GM19467 (cell line): ENCODE data around the gene ECM1.
A peak's percentile ranks its signal among the peaks of the same experiment; 100 is the strongest.

Experiments
- ATAC-seq: cut with Tn5 transposase; IDR thresholded peaks from one replicate; pipeline ENCODE4 v1.9.1; 2021; ENCODE audit warnings: mild to moderate bottlenecking, moderate library complexity; ENCODE audit not compliant: unreplicated experiment

ECM1 gene

DNA sequence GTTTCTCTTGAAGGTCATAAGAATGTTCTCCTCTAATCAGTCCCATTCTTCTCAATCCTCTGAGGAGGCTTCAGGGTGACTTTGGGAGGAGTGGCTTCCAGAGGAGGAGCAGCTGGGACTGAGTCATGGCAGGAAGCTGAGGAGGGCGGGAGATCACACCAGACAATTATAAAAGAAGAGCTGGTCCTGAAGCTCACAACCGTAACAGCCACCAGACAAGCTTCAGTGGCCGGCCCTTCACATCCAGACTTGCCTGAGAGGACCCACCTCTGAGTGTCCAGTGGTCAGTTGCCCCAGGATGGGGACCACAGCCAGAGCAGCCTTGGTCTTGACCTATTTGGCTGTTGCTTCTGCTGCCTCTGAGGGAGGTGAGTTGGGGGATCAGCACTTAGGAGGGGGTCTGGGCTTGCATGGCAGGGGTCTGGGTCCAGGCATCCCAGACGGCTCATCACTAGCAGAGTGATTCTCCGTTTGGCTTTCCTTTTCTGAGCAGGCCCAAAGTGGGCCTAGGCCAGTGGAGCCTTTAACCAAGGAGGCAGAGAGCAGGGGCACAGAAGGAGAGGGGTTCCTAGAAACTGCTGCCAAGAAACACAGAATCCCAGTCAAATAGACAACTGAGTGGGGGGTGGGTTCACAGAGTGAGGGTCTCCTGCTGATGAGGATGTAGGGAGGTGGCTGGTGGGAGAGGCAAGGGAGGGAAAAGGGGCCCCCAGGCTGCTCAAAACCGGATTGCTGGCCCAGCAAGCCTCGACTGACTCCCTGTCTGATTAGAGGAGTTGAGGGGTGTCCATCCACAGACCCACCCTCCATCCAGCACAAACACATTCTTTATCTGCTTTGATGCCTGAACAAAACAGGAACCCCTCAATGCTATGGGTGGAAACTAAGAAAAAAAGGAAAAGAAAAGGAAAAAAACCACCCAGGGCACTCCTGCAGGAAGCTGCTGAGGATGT lies at the start of gene ECM1:
TSS of gene ECM1 (plus strand) at position 198 of the 953 bp plus-strand sequence. CDS start at position 299, 101 bp downstream.
- no peak for ATAC-seq

DNA sequence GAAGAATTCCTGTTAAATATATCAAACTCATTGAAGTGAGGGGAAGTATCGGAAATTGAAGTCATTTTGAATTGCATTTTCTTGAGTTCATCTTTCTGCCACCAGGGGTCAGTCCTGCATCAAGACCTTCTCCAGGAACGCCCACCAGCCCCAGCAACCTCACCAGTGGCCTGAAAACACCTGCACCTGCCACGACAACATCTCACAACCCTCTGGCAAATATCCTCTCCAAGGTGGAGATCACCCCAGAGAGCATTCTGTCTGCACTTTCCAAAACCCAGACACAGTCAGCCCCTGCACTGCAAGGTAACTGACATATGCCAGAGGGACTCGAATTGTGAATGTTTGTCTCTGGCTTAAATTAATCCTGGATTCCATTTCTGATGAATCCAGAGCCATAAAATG lies 43.5 kb upstream of the ECM1 start:
- ATAC-seq = no peak

DNA sequence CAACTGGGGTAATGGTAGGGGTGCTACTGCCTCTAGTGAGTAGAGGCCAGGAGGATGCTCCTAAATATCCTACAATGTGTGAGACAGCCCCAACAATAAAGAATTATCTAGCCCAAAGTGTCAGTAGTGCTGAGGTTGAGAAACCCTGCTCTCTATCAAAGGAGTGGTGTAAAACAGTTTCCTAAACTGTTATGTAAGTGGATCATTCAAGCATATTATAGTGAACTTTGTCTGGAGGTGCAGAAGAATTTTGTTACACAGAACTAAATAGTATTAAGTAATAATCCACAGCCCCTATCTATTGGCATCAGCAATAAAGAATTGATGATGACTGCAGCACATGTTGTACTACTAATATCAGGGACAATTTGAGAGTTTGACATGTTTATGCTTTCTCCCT lies 40.9 kb upstream of the ECM1 start:
- no peak for ATAC-seq

DNA sequence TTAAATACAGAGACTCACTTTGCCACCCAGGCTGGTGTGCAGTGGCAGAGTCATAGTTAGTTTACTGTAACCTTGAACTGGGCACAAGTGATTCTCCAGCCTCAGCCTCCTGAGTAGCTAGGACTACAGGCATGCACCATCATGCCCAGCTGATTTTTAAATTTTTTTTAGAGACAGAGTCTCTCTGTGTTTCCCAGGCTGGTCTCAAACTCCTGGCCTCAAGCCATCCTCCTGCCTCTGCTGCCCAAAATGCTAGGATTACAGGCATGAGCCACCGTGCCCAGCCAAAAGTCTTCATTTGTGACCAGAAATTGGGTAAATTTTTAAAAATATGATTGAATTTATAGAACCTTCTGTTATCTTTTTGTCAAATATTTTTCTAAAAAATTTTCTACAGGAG lies 38.6 kb upstream of the ECM1 start:
- ATAC-seq = no peak

DNA sequence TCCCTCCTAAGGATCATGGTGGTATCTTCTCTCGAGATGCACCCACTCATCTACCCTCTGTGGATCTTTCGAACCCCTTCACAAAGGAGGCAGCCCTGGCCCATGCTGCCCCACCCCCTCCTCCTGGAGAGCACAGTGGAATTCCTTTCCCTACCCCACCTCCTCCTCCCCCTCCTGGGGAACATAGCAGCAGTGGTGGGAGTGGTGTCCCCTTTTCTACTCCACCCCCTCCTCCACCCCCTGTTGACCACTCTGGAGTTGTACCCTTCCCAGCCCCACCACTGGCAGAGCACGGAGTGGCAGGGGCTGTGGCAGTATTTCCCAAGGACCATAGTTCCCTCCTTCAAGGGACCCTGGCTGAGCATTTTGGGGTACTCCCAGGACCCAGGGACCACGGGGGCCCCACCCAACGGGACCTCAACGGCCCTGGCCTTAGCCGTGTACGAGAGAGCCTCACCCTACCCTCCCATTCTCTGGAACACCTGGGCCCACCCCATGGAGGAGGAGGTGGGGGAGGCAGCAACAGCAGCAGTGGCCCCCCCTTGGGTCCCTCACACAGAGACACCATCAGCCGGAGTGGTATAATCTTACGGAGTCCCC lies 35.2 kb upstream of the ECM1 start:
- ATAC-seq = no peak

DNA sequence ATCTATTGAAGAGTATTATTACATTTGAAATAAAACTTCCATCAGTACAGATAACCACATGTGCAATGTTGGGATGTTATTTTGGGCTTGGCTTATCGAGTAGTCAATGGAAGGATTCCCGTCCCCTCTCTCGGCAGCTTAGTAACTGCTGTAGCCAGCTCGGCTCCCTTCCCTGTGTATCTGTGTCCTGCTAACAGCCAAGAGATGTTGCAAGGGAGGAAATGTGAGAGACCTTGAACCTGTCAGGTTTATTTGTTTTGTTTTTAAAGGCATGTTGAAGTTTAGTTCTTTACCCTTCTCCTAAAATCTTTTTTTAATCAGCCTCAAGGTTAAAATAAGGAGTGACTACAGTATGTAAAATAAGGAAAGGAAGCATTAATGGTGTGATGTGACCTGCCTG lies 34.2 kb upstream of the ECM1 start:
- ATAC-seq = no peak

DNA sequence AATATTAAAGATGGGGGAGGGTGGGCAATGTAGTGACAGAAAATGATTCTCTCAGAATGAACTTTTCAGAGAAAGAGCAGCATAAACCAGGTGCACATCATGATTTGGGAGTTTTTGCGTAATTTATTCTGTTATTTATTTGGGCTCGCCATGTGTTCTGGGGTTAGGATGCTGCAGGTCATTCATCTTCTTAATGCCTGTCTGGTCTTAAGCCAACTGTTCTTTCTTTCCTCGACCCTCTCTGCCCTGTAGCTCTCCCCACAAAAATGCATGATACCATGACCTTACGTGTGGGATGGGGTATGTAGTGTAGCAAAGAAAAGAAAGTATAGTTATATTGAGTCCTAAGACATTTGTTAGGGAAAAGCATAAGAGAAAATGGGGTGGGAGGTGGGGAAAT lies 33.0 kb upstream of the ECM1 start:
- ATAC-seq = no peak

DNA sequence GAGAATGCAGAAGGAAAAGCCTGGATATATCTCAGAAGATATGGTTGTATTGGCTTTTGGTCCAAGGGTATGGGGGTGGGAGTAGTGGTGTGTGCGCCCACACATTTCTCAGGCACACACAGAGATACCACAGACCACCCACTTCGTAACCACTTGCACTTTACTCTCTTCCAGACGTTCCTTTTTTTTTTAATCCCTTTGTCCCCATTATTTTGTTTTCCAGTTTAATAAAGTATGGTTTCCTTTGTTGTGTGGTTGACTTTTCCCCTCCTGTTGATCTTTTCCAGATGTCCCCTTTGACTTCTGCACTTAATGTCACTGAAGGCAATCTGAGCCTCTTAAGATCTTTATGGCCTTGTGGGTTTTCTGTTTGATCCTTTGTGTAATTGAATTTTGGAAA lies 31.2 kb upstream of the ECM1 start:
- no peak for ATAC-seq

DNA sequence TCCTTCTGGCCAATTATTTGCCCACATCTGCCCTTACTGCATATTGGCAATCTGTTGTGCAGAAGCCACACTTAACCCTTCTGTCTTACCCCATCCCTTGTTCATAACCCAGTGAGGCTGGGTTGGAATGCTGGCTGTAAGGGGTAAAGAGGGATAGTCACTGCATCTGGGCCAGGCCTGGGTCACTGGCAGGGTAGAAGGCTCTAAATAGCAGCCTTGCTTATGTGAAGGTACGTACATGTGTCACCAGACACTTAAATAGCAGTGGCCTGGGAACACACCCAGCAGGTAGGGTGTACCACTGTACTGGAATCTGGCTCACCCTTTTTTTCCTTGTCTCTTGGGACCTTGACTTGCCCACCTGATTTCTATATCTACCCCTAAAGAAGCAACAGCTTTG lies 30.6 kb upstream of the ECM1 start:
- no peak for ATAC-seq

DNA sequence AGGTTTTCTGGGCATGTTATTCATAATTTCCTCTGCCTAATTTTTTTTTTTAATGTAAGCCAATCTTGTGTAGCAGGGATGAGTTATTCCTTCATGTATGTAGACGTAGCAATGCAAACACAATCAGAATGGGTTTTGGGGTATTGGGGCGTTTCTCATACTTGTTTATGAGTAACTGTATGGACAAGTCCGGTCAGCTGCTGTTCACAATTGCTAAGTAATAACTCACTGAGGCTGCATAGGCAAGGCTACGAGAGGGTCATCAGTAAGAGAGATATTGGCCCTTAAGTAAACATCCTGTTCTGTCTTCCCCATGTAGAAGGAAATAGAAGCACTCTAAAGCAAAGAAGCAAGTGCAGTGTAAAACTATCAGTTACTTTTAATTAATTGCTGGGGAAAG lies 30.2 kb upstream of the ECM1 start:
- ATAC-seq = no peak

DNA sequence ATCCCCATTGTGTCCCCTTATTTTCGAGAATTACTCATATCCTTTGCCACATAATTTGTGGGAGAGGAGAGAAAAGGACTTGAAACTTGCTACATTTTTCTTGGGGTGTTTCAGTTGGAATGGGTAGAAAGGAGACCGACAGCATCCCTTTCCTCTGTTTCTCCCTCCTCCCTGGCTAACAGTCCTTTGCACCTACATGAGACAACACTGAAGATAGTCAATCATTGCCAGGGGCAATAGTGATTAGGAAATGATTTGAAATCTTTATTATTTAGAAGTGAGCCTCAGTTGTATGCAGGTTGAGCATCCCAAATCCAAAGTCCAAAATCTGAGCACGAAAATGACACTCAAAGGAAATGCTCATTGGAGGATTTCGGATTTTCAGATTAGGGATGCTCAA lies 28.5 kb upstream of the ECM1 start:
- no peak for ATAC-seq

DNA sequence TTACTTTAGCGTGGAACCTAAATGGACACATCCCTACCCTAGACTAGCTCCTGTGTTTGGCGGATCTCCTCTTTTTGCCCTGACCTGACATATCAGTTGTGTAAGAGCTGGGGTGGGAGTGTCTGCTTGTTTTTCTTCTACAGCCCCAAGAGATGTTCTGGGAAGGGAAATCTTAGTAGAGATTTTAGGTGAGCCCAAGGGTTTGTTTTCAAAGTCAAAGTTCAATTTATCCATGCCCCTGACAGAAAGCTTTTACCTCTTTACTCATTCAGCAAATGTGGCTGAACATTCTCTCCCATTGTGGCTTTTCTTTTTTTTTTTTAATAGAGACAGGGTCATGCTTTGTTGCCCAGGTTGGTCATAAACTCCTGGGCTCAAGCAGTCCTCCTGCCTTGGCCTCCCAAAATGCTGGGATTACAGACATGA lies 28.0 kb upstream of the ECM1 start:
- no peak for ATAC-seq

DNA sequence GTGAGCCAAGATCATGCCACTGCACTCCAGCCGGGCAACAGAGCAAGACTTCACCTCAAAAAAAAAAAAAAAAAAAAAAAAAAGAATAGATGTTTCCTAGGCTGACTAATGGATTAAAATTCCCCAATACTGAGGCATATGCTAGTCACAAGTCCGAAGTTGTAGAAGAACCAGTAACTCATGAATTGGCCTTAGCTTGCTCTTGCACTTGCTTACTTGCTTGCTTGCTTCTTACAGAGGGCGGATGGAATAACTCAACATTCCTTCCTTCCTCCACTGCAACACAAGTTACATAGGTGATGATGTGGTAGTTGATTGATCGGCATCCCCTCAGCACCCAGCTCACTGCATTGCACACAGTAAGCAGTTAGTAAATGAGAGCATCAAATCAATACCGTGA lies 23.5 kb upstream of the ECM1 start:
- ATAC-seq = no peak

DNA sequence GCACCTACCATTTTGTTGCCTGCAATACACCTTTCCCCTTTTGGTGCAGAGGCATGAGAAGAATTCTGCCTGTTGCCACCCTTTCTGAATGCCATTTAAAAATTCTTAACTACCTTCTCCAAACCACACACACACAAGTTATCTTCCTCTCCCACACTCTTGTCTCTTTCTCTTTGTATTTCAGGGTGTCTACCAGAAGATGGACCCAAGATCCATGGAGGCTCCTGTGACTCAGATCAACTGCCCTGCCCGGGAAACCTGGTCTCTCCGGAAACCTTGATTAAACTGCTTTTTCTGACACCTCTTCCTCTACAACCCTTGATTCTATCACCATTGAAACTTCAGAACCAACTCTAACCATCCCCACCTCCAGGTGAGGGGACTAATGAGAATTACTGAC lies 23.0 kb upstream of the ECM1 start:
- ATAC-seq = no peak

DNA sequence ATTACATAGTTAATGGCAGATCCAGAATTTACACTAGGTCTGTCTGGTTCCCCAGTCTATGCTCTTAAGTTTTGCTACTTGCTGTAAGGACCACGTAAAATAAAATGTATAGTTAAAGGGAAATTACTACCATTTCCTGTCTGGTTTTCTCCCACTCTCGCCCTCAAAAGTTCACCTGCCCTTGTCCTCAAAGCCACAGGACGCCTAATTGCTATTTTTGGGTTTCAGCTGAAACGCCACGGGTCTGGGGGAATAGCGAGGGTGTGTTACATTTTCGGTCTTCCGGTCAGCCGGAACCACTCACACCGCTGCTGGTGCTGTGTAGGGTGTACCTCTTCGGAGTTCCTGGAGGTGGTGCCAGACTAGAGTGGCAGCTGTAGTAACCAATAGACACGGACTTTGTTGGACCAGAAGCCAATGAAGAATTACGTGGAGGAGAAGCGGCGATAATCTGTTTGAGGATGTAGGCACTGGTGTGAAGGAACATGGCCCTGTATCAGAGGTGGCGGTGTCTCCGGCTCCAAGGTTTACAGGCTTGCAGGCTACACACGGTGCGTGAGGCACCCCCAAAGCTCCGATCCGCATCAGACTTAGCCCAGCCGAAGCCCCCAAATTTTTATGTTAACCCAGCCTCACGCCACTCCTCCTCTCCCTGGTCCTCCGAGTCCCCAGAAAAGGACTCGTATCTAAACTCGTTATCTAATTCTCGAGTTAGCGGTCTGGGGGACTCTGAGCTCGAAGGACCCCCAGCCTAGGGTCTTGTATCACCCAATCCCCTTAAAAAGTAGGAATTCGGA lies 20.7 kb upstream of the ECM1 start, which contains the start of gene TARS2:
TSS of gene TARS2 (plus strand) at position 454 of the 797 bp plus-strand sequence. CDS start at position 486, 32 bp downstream.
- ATAC-seq = peak; percentile 99

DNA sequence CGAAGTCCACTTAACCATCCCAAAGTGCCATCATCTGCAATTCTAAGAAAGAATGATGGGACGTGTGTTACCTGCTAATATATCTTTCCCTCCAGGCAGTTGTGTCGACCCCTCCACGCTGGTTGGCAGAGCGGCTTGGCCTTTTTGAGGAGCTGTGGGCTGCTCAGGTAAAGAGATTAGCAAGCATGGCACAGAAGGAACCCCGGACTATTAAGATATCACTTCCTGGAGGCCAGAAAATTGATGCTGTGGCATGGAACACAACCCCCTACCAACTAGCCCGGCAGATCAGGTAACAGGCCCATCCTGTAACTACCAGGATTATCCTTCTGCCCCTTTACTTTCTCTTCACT lies 20.2 kb upstream of the ECM1 start:
- ATAC-seq = no peak

DNA sequence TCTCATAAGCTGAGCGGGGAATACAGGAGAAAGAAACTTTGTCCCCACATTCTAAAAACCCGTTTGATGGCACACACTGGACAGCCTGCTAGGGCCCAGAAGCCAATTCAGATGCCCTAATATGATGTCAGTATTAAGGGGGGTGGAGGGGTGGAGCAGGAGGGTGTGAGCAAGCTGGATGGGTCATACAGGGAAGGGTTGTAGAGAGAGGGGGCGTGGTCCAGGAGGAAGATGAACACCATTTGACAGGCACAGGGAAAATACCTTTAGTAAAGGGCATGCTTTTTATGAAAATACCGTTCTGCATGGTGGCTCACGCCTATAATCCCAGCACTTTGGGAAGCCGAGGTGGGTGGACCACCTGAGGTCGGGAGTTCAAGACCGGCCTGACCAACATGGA lies 14.7 kb upstream of the ECM1 start:
- no peak for ATAC-seq

DNA sequence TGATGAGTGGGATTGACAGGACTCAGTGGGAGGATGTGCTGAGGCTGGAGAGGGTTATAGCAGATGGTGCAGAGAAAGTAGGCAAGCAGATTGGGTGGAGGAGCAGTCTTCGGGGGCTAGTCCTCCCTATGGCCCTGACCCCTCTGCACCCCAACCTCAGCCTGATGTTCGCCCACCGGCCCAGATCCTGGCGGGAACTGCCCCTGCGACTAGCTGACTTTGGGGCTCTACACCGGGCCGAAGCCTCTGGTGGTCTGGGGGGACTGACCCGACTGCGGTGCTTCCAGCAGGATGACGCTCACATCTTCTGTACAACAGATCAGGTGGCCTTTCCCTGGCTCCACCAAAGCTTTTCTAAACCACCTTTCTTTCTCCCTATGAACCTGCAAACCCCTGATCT lies 9.6 kb upstream of the ECM1 start:
- ATAC-seq = no peak

DNA sequence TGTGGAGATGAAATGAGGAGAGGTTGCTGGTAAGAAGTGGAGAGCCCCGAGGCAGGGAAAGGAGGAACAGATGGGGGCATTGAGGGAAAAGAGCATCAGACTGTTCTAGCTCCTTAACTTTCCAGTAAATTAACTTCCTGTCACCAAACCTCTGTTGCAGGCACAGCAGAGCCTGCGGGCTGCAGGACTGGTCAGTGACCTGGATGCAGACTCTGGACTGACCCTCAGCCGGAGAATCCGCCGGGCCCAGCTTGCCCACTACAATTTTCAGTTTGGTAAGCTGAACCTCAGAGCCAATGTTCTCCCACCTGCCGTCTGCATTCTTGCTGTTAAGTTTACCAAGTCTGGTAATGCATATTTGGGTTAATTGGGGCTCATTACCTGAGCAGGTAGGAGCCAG lies 2.5 kb upstream of the ECM1 start:
- ATAC-seq = no peak

DNA sequence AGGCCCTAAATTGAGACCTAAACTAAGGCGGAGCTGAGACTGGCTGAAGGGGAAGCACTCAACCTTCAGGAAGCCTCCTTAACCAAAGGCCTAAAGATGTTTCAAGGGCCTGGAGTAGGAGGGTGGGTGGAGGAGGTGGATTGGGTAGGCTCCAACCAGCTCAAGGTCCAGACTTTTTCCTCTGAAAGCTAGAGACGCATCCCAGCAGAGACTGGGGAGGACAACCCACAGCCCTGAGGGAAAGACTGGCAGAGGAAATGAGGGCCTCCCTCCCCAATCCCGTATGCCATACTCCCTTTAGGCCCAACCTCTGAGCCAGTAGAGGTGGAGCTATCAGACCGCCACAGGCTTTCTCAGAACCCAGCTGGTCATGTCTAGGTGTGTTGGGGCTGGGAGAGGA lies 1.1 kb downstream of the ECM1 start:
- ATAC-seq = no peak

DNA sequence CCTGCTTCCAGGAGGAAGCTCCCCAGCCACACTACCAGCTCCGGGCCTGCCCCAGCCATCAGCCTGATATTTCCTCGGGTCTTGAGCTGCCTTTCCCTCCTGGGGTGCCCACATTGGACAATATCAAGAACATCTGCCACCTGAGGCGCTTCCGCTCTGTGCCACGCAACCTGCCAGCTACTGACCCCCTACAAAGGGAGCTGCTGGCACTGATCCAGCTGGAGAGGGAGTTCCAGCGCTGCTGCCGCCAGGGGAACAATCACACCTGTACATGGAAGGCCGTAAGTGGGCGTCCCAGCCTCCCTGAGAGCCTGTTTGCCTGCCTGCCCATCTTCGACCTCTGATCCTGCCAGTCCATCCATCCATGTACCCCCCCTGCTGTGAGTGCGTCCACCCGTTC lies 3.6 kb downstream of the ECM1 start:
- ATAC-seq = no peak
